Stimulated activated CD8-positive, alpha-beta memory T cell treated with anti-CD3 and anti-CD28 coated beads, Interleukin-15, amount 100 ng/mL, for 48 hours (primary cell): ENCODE results near the gene EEF1G.
"Not testable (repeated sequence)": the region's sequence is repeated elsewhere in the genome, so short reads cannot be mapped to it uniquely, and the experiment has no call there.

ENCODE experiments used
- DNase-seq, 2 donors: peaks; one replicate each; pipeline ENCODE4 v3.0.0-alpha.2; 2020; ENCODE audit warnings: low read depth in 2 of 2

The EEF1G gene

GRCh38 chr11:62573592-62574362, at the start of gene EEF1G:
TSS of gene EEF1G (minus strand) at chr11:62573891. CDS start at chr11:62573842, 49 bp downstream.
- peak; percentile 98 for DNase-seq

GRCh38 chr11:62622476-62623089, 48.9 kb upstream of the EEF1G start:
- no peak for DNase-seq

GRCh38 chr11:62621567-62622470, 48.1 kb upstream of the EEF1G start, which contains the start of gene B3GAT3:
TSS of gene B3GAT3 (minus strand) at chr11:62621986. CDS start at chr11:62621947, 39 bp downstream.
- peak; percentile 98 for DNase-seq

GRCh38 chr11:62621027-62621566, 47.4 kb upstream of the EEF1G start:
- DNase-seq, result no peak

GRCh38 chr11:62616957-62617356, 43.3 kb upstream of the EEF1G start:
- DNase-seq, result not testable (repeated sequence)

- no peak for DNase-seq
Observed at GRCh38 chr11:62615521-62615920, 41.8 kb upstream of the EEF1G start.

- peak in 1 of 2 donors; percentile 28 for DNase-seq
Observed at GRCh38 chr11:62614275-62614674, 40.6 kb upstream of the EEF1G start.

- DNase-seq, result no peak
Observed at GRCh38 chr11:62613291-62613778, 39.6 kb upstream of the EEF1G start.

GRCh38 chr11:62612366-62613290, 38.9 kb upstream of the EEF1G start, which contains the start of the genes EML3 and ROM1:
TSS of gene EML3 (minus strand) at chr11:62612775. CDS start at chr11:62612457, 318 bp downstream.
TSS of gene ROM1 (plus strand) at chr11:62613257. CDS start at chr11:62613282, 25 bp downstream.
- peak; percentile 80 for DNase-seq

GRCh38 chr11:62611705-62612365, 38.1 kb upstream of the EEF1G start:
- DNase-seq, result peak in 1 of 2 donors; percentile 44

GRCh38 chr11:62610814-62611704, 37.4 kb upstream of the EEF1G start:
- no peak for DNase-seq

GRCh38 chr11:62610403-62610802, 36.7 kb upstream of the EEF1G start:
- no peak for DNase-seq

- DNase-seq, result no peak
Observed at GRCh38 chr11:62608776-62609175, 35.1 kb upstream of the EEF1G start.

GRCh38 chr11:62607714-62608113, 34.0 kb upstream of the EEF1G start:
- DNase-seq, result no peak

- no peak for DNase-seq
Observed at GRCh38 chr11:62605902-62606301, 32.2 kb upstream of the EEF1G start.

- DNase-seq, result no peak
Observed at GRCh38 chr11:62605467-62605866, 31.8 kb upstream of the EEF1G start.

- DNase-seq, result no peak
Observed at GRCh38 chr11:62604460-62605120, 30.9 kb upstream of the EEF1G start.

- no peak for DNase-seq
Observed at GRCh38 chr11:62603776-62604299, 30.1 kb upstream of the EEF1G start.
